ENCODE results near the gene CYP2D6.
"Not testable (repeated sequence)": the region's sequence is repeated elsewhere in the genome, so short reads cannot be mapped to it uniquely, and the experiment has no call there.

The CYP2D6 gene

GRCh38 chr22:42130639-42131431 is at the start of gene CYP2D6:
CYP2D6 (minus strand) TSS chr22:42130810; CDS start chr22:42130791, 19 bp downstream.
- not testable (repeated sequence) for H3K36me3 Mint-ChIP-seq (ENCODE audit: low read depth); ATAC-seq

DNA sequence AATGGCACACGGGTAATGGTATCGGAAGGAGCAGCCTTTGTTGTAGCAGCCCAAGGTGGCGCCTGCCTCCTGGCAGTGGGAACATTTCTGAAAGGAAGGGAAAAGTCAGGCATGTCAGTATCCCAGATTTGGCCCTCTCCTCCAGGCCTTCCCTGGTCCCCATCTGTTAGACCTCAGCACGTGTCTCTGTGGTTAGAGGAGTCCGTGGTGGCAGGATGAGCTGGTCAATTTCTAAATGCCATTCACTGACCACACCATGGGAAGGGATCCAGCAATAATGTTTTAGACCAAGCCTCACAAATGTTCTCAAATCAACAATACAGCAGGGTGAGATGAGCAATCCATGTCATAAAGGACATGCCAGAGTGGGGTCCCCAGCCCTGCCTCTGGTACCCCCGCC is 49.0 kb upstream of the CYP2D6 start:
- Mint-ChIP-seq H3K9me3 (no peaks in the 10 kb centered on the region), H3K4me1 (peaks cover 75% of the 10 kb centered on the region), H3K27ac (no peak overlapping the region), H3K27me3 (no peaks in the 10 kb centered on the region), H3K4me3 (no peak overlapping the region), H3K36me3 (ENCODE audit: low read depth) (peaks cover 26% of the 10 kb centered on the region)
- no peak for ATAC-seq
- no peak for DNase-seq

More at GRCh38 chr22:42130639-42131431, at the start of gene CYP2D6:
- H3K27ac Mint-ChIP-seq, H3K4me3 Mint-ChIP-seq, H3K27me3 Mint-ChIP-seq, H3K4me1 Mint-ChIP-seq, DNase-seq, H3K9me3 Mint-ChIP-seq: not testable (repeated sequence)

DNA sequence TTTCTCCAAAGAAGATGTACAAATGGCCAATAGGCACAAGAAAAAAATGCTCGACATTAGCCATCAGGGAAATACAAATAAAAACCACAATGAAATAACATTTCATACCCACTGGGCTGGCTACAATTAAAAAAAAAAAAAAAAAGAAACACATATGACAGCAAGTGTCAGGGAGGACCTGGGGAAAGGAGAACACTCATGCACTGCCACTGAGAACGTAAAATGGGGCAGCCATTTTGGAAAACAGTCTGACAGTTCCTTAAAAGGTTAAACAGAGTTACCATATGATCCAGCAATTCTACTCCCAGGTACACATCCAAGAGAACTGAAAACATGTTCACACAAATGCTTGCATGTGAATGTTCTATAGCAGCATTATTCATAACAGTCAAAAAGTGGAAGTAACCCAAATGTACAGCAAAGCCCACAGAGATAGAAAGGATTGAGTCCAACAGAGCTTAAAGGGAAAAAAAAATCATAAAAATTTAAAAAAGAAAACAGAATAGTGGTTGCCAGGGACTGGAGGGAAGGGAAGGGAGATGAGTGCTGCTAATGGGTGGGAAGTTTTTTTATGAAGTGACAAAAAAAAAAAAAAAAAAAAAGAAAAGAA is 48.4 kb upstream of the CYP2D6 start:
- H3K4me1 Mint-ChIP-seq, result peaks cover 74% of the 10 kb centered on the region
- no peak overlapping the region for H3K4me3 Mint-ChIP-seq
- H3K9me3 Mint-ChIP-seq, result no peaks in the 10 kb centered on the region
- ATAC-seq (no peak), DNase-seq (no peak)
- no peaks in the 10 kb centered on the region for H3K27me3 Mint-ChIP-seq
- H3K27ac Mint-ChIP-seq, result no peak overlapping the region
- H3K36me3 Mint-ChIP-seq (ENCODE audit: low read depth), result peaks cover 26% of the 10 kb centered on the region

DNA sequence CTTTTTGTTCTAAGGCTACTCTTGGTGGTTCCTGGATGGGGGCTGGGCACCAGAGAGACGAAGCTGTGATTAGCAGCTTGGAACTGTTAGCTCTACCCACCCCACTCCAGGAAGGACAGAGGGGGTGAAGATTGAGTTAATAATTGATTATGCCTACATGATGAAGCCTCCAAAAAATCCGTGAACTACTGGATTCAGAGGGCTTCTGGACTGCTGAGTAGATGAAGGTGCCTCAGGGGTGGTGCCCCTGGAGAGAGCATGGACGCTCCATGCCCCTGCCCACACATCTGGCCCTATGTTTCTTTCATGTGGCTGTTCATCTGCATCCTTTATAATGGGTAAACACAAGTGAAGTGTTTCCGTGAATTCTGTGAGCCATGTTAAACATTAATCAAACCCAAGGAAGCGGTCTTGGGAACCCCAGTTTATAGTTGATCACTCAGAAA is 47.3 kb upstream of the CYP2D6 start:
- H3K9me3 Mint-ChIP-seq, result no peaks in the 10 kb centered on the region
- H3K4me1 Mint-ChIP-seq, result peaks cover 68% of the 10 kb centered on the region
- peaks cover 26% of the 10 kb centered on the region for H3K36me3 Mint-ChIP-seq (ENCODE audit: low read depth)
- no peak for ATAC-seq
- no peaks in the 10 kb centered on the region for H3K27me3 Mint-ChIP-seq
- H3K4me3 Mint-ChIP-seq, result no peak overlapping the region
- no peak for DNase-seq
- no peak overlapping the region for H3K27ac Mint-ChIP-seq

GRCh38 chr22:42176255-42176915 is 45.8 kb upstream of the CYP2D6 start:
- Mint-ChIP-seq H3K36me3 (ENCODE audit: low read depth) (peaks cover 26% of the 10 kb centered on the region), H3K9me3 (no peaks in the 10 kb centered on the region), H3K4me1 (peaks cover 63% of the 10 kb centered on the region), H3K27ac (no peak overlapping the region), H3K4me3 (no peak overlapping the region), H3K27me3 (no peaks in the 10 kb centered on the region)
- ATAC-seq (no peak), DNase-seq (no peak)

GRCh38 chr22:42174062-42174461 is 43.5 kb upstream of the CYP2D6 start:
- Mint-ChIP-seq H3K36me3 (ENCODE audit: low read depth) (peaks cover 26% of the 10 kb centered on the region), H3K4me3 (no peak overlapping the region), H3K4me1 (peaks cover 45% of the 10 kb centered on the region), H3K27ac (no peak overlapping the region), H3K9me3 (no peaks in the 10 kb centered on the region), H3K27me3 (no peaks in the 10 kb centered on the region)
- DNase-seq, result no peak
- ATAC-seq, result peak; percentile 42

- DNase-seq (no peak), ATAC-seq (no peak)
- Mint-ChIP-seq H3K9me3 (no peaks in the 10 kb centered on the region), H3K4me1 (peaks cover 41% of the 10 kb centered on the region), H3K27ac (no peak overlapping the region), H3K36me3 (ENCODE audit: low read depth) (peaks cover 24% of the 10 kb centered on the region), H3K27me3 (no peaks in the 10 kb centered on the region), H3K4me3 (no peak overlapping the region)
These were observed 42.7 kb upstream of the CYP2D6 start for GRCh38 chr22:42173183-42173926.

DNA sequence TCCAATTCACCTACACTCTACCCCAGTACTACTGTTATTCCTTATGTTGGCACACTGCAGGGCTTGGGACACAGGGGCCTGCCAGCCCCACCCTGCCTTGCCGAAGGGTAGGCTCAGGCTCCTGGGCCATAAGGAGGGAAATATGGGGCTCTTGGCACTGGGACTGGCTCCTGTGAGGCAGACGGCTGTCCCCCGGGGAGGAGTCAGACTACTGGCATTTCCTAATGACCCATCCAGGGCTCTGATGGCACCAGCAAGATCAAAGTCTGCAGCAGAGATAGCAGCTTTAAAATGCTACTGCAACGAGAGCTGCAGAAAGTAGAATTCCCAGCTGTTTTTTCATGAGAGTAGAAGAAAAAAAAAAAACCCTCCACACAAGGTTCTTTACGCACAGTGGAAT is 42.2 kb upstream of the CYP2D6 start:
- Mint-ChIP-seq H3K36me3 (ENCODE audit: low read depth) (peaks cover 21% of the 10 kb centered on the region), H3K27ac (no peak overlapping the region), H3K4me1 (peaks cover 36% of the 10 kb centered on the region), H3K27me3 (no peaks in the 10 kb centered on the region), H3K4me3 (no peak overlapping the region), H3K9me3 (no peaks in the 10 kb centered on the region)
- DNase-seq, result no peak
- no peak for ATAC-seq

DNA sequence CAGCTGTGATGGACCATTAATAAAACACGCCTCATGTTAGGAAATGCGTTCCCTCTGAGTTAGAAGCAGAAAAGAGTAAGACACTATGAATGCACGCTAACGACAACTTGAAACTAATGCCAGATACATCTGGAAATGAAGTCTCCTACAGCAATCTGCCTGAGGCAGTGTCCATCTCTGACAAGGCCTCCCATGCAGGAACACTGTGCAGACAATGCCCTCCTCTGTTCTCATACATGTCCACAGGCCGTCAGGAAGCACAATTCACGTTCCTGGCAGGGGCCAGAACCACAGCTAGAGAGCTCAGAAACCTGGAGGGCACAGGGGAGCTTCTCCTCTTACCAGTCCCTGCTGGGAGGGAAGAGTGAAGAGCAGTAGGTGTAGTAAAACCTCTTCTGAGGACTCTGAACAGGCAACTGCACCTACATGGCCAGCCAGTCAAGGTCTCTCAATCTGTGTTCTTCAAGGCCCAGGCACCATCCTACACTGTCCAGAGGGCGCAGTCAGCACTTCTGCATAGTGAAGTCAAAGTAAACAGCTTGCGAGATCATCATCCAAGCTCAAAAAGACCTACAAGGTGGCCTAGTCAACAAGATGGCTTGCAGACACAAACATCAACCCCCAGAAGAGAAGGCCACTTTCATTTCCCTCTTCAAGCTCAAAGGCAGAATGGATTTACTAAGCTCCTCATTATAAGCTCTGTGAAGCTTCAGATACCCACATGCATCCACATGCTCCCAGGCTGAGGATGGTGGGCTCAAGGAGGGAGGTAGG is 41.5 kb upstream of the CYP2D6 start:
- Mint-ChIP-seq H3K27ac (peak overlapping the region; percentile 23), H3K9me3 (no peaks in the 10 kb centered on the region), H3K4me3 (no peak overlapping the region), H3K36me3 (ENCODE audit: low read depth) (peaks cover 26% of the 10 kb centered on the region), H3K4me1 (peaks cover 29% of the 10 kb centered on the region), H3K27me3 (no peaks in the 10 kb centered on the region)
- DNase-seq, result no peak
- no peak for ATAC-seq

DNA sequence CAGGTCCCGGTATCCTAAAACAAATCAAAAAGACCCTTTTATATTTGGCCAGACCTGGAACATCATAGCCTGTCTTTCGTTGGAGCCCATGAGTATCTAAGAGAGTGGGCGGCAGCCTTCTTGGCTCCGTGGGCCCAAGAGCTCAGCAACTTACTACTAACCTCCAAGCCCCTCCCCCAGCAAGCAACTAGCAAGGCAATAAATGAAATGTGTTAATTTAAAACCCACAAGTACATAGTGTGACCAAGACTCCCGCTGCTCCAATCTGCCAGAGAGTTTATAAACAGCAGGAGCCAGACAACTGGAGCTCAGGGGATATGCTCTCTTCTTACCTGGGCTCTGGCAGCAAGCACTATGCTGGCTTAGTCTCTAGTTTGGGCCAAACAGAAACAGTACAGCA is 40.8 kb upstream of the CYP2D6 start:
- Mint-ChIP-seq H3K36me3 (ENCODE audit: low read depth) (peaks cover 26% of the 10 kb centered on the region), H3K27ac (no peak overlapping the region), H3K4me3 (no peak overlapping the region), H3K9me3 (no peaks in the 10 kb centered on the region), H3K27me3 (no peaks in the 10 kb centered on the region), H3K4me1 (peaks cover 25% of the 10 kb centered on the region)
- DNase-seq (no peak), ATAC-seq (no peak)

DNA sequence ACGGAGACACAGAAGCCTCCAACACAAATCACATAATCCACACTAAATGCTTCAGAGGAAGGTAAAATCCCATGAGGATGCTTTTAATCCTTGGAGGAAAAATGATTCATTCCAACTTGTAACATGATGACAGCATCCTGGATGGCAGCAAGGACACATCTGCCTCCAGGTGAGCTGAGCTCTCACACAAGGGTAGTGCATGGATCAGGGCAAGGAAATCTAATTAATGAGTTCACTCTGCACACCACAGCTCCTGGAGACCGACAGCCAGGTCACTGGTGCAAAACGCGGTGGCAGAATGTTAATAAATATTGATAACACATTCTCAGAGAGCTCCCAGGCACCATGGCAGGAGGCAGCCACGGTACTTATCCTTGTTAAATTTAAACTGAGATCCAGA is 40.3 kb upstream of the CYP2D6 start:
- no peaks in the 10 kb centered on the region for H3K27me3 Mint-ChIP-seq
- peaks cover 22% of the 10 kb centered on the region for H3K4me1 Mint-ChIP-seq
- no peak for DNase-seq
- no peak for ATAC-seq
- peaks cover 24% of the 10 kb centered on the region for H3K36me3 Mint-ChIP-seq (ENCODE audit: low read depth)
- no peak overlapping the region for H3K4me3 Mint-ChIP-seq
- no peak overlapping the region for H3K27ac Mint-ChIP-seq
- no peaks in the 10 kb centered on the region for H3K9me3 Mint-ChIP-seq

- no peaks in the 10 kb centered on the region for H3K27me3 Mint-ChIP-seq
- ATAC-seq, result peak; percentile 90
- no peaks in the 10 kb centered on the region for H3K9me3 Mint-ChIP-seq
- H3K4me1 Mint-ChIP-seq, result peaks cover 19% of the 10 kb centered on the region
- H3K36me3 Mint-ChIP-seq (ENCODE audit: low read depth), result peaks cover 25% of the 10 kb centered on the region
- H3K4me3 Mint-ChIP-seq, result no peak overlapping the region
- no peak overlapping the region for H3K27ac Mint-ChIP-seq
- peak; percentile 74 for DNase-seq
These were observed 38.5 kb upstream of the CYP2D6 start for GRCh38 chr22:42169055-42169469.

GRCh38 chr22:42168476-42168875 is 37.9 kb upstream of the CYP2D6 start:
- H3K9me3 Mint-ChIP-seq, result no peaks in the 10 kb centered on the region
- no peak overlapping the region for H3K27ac Mint-ChIP-seq
- H3K4me1 Mint-ChIP-seq, result peaks cover 13% of the 10 kb centered on the region
- no peaks in the 10 kb centered on the region for H3K27me3 Mint-ChIP-seq
- no peak for DNase-seq
- no peak overlapping the region for H3K4me3 Mint-ChIP-seq
- no peak for ATAC-seq
- peaks cover 25% of the 10 kb centered on the region for H3K36me3 Mint-ChIP-seq (ENCODE audit: low read depth)

DNA sequence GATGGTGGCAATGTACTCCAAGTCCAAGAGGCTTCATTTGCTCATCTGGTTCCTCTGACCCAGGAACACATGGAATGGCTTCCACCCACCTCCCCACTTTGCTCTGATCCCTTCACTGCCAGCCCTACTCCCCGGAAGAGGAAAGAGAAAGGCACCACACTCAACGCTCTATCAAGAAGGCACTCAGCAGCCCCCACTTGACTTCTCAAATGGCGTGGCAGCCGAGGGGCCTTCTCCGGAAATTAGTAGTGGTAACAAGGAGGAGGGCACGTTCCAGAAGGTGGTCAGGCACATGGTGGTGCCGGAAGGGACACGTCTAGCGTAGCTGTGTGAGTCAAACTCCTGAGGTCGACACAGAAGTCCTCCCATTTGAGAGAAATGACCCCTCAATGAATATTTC is 36.5 kb upstream of the CYP2D6 start:
- no peak overlapping the region for H3K4me3 Mint-ChIP-seq
- peaks cover 9% of the 10 kb centered on the region for H3K4me1 Mint-ChIP-seq
- no peak for DNase-seq
- no peaks in the 10 kb centered on the region for H3K9me3 Mint-ChIP-seq
- no peak overlapping the region for H3K27ac Mint-ChIP-seq
- ATAC-seq, result no peak
- H3K36me3 Mint-ChIP-seq (ENCODE audit: low read depth), result peaks cover 25% of the 10 kb centered on the region
- no peaks in the 10 kb centered on the region for H3K27me3 Mint-ChIP-seq
